NCI-H526 treated with DMSO at 0.1 percent for 48 hours (cell line): ENCODE measurements around the gene EFEMP2.

Experiments used
- DNase-seq: peaks from one replicate; lab custom pipeline; 2025; lab: John Stamatoyannopoulos, UW

The EFEMP2 gene

DNA sequence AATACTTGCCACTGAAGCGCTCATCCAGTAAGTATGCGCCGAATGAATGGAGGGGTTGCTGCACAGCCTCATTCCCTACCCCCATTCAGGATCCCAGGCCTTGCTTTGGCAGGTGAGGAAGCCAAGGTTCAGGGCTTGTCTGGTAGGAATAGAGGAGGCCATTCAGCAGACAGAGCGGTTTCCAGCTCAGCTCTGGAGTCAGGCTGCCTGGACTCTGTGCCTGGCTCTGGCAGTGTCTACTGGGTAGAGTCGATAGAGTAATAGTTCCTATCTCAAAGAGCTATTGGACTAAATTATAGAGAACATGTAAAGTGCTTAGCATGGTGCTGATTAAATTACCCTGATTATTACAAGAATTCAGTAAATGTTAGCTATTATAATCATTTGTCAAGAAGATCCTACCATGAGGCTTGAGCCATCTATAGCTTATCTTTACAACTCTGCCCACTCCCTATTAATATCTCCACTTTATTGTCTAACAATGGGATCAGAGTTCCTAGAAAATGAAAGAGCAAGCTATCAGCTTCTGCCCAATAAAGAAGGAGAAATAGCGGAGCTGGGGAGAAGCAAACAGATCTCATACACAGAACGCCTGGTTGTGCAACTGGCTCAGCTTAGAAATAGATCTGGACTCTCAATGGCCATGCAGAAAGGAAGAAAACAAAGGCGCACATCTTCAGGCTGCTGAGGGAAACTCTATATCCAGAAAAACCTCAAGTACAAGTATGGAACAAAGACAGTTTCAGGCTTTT lies 45.4 kb downstream of the EFEMP2 start:
- DNase-seq, result no peak

DNA sequence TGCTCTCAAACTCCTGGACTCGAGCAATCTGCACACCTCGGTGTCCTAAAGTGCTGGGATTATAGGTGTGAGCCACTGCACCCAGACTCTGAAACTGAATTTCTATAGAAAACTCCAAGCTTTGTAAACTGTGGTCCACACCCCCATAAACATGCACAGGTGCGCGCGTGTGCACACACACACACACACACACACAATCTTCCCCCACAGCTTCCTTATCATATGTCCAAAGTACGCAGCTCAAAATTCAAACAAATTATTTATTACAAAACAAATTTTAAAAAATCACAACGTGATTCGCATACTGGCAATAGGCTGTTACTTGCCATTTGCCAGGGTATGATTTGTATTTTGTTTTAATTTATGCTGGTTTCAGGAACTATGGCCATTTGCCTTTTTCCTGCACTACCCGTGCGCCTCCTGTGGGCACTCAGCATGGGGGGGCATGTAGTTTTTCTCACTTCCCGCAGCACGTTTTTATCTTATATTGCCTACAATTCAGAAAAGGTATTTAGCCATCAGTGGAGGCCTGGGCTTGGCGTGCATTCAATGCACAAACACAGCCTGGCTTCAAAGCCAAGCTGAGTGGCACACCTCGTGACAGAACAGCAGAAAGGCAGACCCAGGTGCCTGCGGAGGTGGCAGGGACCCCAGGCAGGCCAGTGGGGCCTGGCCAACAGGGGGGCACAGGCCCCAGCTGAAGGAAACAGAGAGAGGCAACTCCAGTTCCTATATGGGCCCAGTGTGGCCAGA lies 49.6 kb downstream of the EFEMP2 start:
- no peak for DNase-seq

DNA sequence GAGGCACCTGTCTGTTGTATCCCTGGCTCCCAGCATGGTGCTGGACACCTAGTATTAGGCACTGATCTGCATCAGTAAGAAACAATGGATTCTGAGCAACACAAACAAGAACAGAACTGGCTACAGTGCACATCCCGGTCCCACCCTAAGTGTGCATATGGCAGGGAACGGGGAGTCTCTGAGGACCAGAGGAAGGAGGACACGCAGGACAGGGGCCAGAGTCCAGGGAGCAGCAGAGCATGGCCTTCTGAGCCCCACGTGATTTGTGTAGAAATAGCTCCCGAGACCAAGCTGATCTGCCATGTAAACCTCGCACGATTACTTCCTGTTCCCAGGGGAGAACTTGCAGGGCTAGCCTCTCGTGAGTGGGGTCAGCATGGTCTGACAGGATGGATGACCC lies 51.5 kb downstream of the EFEMP2 start:
- DNase-seq, result no peak

DNA sequence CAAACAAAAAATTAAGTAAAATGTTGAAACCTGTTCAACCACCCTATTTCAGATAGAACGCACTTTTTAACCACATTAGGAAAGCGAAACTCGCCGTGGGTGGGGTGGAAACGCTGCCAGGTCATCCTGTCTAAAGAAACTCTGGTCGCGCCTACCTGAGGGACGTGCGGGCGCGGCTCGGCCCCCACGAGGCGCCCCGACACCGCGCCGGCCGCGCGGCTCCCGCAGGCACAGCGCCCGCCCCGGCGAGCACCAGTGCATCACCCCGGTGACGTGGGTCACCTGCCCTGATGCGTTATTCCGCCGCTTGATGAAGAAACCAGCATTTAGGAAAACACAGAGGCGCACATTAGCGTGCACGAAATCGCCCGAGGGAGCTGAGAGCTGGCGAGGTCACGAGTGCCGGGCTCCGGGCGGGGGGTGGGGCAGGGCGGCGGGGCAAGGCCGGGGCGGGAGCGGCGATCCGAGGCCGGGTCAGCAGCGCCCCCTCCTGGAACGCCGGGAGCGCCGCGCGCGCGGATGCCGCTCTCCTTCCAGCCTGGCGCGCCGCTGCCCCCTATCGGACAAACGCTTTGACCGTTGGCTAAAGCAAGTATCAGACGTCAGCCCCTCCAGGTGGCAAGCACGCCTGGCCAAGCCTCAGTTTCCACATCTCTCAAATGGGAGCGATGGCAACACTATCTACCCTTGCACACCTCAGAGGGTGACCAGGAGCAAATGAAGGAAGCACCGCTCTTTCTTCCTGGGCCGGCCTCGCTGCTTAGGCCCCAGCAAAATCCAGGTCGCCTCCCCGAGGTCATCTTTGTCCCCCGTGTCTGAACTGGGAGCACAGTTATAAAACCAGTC lies 54.5 kb downstream of the EFEMP2 start:
- DNase-seq, result peak; percentile 69

DNA sequence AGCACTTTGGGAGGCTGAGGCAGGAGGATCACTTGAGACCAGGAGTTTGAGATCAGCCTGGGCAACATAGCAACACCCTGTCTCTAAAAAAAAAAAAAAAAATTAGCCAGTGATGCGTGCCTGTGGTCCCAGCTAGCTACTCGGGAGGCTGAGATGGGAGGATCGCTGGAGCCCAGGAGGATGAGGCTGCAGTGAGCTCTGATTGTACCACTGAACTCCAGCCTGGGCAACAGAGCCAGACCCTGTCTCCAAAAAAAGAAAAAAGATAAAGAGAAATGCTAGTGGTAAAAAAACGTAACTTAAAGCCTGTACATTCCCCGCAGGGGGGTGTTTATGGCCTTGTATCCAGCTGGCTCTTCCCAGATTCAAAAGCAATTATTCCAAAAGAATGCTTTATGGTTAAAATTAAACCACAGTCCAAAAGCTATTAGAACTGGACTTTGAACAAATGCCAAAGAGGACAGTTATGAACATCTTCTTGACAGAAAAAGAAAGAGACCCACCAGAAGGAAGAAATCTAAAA lies 55.2 kb downstream of the EFEMP2 start:
- no peak for DNase-seq

DNA sequence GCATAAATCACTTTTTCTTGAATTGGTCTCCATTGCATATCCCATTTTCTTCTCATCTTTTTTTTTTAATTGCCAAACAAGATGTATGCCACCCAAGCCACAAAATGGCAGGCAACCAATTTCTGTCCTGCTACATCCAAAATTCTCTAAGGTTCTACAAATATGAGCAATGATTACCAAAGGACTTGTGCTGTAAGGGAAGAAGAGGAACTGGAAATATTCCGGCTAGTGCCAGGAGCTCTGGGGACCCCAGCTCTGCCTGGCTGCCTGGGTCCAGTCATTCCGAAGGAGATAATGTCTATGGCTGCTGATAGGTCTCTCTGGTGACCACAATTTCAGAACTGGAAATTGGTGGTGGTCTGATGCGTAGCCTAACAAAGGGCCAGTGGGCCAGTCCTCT lies 55.9 kb downstream of the EFEMP2 start:
- DNase-seq, result no peak
